Kidney epithelial cell (primary cell): ENCODE results near the gene TRIM8. TPM values are rescaled to one million over a fixed set of nuclear protein-coding genes. Genes with fewer than 3 reads are reported as not detected.

Experiments used
- DNase-seq: peaks from one replicate; pipeline ENCODE4 v3.0.0-alpha.2; 2010; ENCODE audit warnings: low read depth
- H3K27me3 ChIP-seq: 2 replicates; pipeline ENCODE4 v1.6.0; 2011; ENCODE audit warnings: low read length; ENCODE audit not compliant: control insufficient read depth, insufficient read depth
- H3K36me3 ChIP-seq: 2 replicates; pipeline ENCODE4 v1.5.1; 2011; ENCODE audit warnings: low read length; ENCODE audit not compliant: control insufficient read depth, insufficient read depth
- H3K4me3 ChIP-seq: 2 replicates; pipeline ENCODE4 v1.5.1; 2011; ENCODE audit warnings: low read depth, mild to moderate bottlenecking, control low read depth, low read length
- CTCF ChIP-seq: IDR thresholded peaks from 2 replicates; pipeline ENCODE4 v1.5.1; 2011; ENCODE audit warnings: mild to moderate bottlenecking, moderate library complexity, low read length, control low read depth, inconsistent platforms; ENCODE audit not compliant: insufficient read depth, poor library complexity, severe bottlenecking
- total RNA-seq: library from RNA; depleted of rRNA; stranded (reverse); fragments of >200 nt; gene quantifications from 2 replicates; pipeline ENCODE4 v1.2.3, GENCODE V29; 2015

The TRIM8 gene
- total RNA-seq, 1 donor from 2014 or later = 393 TPM

GRCh38 chr10:102613286-102613685 is 31.0 kb upstream of the TRIM8 start:
- no peak for TF ChIP-seq CTCF

GRCh38 chr10:102613785-102614184 is 30.5 kb upstream of the TRIM8 start:
- Histone ChIP-seq H3K27me3 (no peaks in the 10 kb centered on the region), H3K36me3 (no peaks in the 10 kb centered on the region), H3K4me3 (no peak overlapping the region)
- no peak for DNase-seq
- TF ChIP-seq CTCF = no peak

More at GRCh38 chr10:102613286-102613685, 31.0 kb upstream of the TRIM8 start:
- DNase-seq = no peak
- Histone ChIP-seq H3K36me3 (no peaks in the 10 kb centered on the region), H3K27me3 (no peaks in the 10 kb centered on the region), H3K4me3 (no peak overlapping the region)

GRCh38 chr10:102614888-102615287 is 29.4 kb upstream of the TRIM8 start:
- no peak for DNase-seq
- no peak for TF ChIP-seq CTCF
- H3K4me3 ChIP-seq = no peak overlapping the region
- H3K36me3 ChIP-seq = no peaks in the 10 kb centered on the region
- no peaks in the 10 kb centered on the region for H3K27me3 ChIP-seq

GRCh38 chr10:102615361-102615760 is 28.9 kb upstream of the TRIM8 start:
- TF ChIP-seq CTCF = peak; percentile 48
- no peak overlapping the region for H3K4me3 ChIP-seq
- no peak for DNase-seq

GRCh38 chr10:102616066-102616770 is 28.1 kb upstream of the TRIM8 start:
- TF ChIP-seq CTCF = no peak
- H3K36me3 ChIP-seq = no peaks in the 10 kb centered on the region
- H3K27me3 ChIP-seq = no peaks in the 10 kb centered on the region
- DNase-seq = no peak
- H3K4me3 ChIP-seq = no peak overlapping the region

More at GRCh38 chr10:102615361-102615760, 28.9 kb upstream of the TRIM8 start:
- H3K36me3 ChIP-seq = no peaks in the 10 kb centered on the region
- H3K27me3 ChIP-seq = no peaks in the 10 kb centered on the region

- Histone ChIP-seq H3K36me3 (no peaks in the 10 kb centered on the region), H3K4me3 (no peak overlapping the region), H3K27me3 (no peaks in the 10 kb centered on the region)
- no peak for DNase-seq
- no peak for TF ChIP-seq CTCF
These were observed 27.2 kb upstream of the TRIM8 start for GRCh38 chr10:102617041-102617440.
